Colonic mucosa (tissue), 4 donors: ENCODE measurements around the gene TRIM14. TPM values are rescaled to one million over a fixed set of nuclear protein-coding genes. Genes with fewer than 3 reads are reported as not detected.

ENCODE experiments used
- DNase-seq: peaks from one replicate; pipeline ENCODE4 v3.0.0-alpha.2; 2020
- H3K27ac ChIP-seq: fragments of 200-600 bp; one replicate; pipeline ENCODE4 v1.8.0; 2021
- H3K27me3 ChIP-seq: fragments of 200-600 bp; one replicate; pipeline ENCODE4 v1.8.0; 2021
- H3K36me3 ChIP-seq: fragments of 200-600 bp; one replicate; pipeline ENCODE4 v1.8.0; 2021
- H3K4me1 ChIP-seq: fragments of 200-600 bp; one replicate; pipeline ENCODE4 v1.8.0; 2021; ENCODE audit warnings: mild to moderate bottlenecking
- H3K4me3 ChIP-seq: fragments of 200-600 bp; one replicate; pipeline ENCODE4 v1.8.0; 2021
- H3K9ac ChIP-seq, 2 donors: one replicate each; pipeline ENCODE4 v1.7.0; 2013; ENCODE audit warnings: control low read depth in 2 of 2, low read depth in 2 of 2, low read length in 2 of 2
- H3K9me3 ChIP-seq: fragments of 200-600 bp; one replicate; pipeline ENCODE4 v1.8.0; 2021
- intact Hi-C: fragments of 100-400 bp; cut with DNase I; formaldehyde crosslinking; loops from one replicate; pipeline ENCODE4 v1.14.1; 2022
- total RNA-seq, 2 donors: library from RNA; stranded (reverse); fragmentation: NEBNext Ultra II Directional in 1 of 2; extraction: Animal tissue kit (Norgen Biotek cat#: 25700) in 1 of 2; gene quantifications; one replicate each; pipeline ENCODE4 v1.2.1, GENCODE V29; 2021
- TF ChIP-seq, protein P1 (sequence below): fragments of 200-600 bp; IDR thresholded peaks from one replicate; pipeline ENCODE4 v1.8.0; 2022; ENCODE audit warnings: antibody characterized with exemption, mild to moderate bottlenecking
- donor health status: healthy.
- donor health status: DM: no; HTN: no; CAD: no.
- donor health status: DM: no; HTN: no; CAD: no.

The TRIM14 gene
- total RNA-seq, 2 donors from 2014 or later = 44.6 to 62.0 TPM

DNA sequence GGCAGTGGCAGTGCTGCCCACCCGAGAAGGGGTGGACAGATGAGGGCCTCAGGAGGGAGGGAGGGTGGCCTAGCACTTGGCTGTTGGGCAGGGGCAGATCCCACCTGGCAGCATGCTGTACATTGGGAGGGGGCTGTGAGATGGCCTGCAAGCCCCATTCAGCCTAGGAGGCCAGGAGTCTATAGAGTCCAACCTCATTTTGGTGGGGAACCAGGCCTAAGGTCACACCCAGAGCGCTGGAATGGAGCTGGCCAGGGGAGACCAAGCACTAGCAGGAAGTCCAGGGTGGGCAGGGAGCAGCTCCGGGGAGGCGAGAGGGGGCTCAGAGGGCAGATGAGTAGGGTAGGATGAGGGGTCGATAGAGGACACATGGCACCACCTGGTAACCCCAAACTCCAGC lies 22.9 kb downstream of the TRIM14 start:
- Histone ChIP-seq H3K36me3 (no peaks in the 10 kb centered on the region), H3K9me3 (no peaks in the 10 kb centered on the region), H3K4me1 (peaks cover 6% of the 10 kb centered on the region), H3K9ac (no peak overlapping the region), H3K4me3 (no peak overlapping the region), H3K27ac (no peak overlapping the region), H3K27me3 (no peaks in the 10 kb centered on the region)
- TF ChIP-seq, protein P1, sequence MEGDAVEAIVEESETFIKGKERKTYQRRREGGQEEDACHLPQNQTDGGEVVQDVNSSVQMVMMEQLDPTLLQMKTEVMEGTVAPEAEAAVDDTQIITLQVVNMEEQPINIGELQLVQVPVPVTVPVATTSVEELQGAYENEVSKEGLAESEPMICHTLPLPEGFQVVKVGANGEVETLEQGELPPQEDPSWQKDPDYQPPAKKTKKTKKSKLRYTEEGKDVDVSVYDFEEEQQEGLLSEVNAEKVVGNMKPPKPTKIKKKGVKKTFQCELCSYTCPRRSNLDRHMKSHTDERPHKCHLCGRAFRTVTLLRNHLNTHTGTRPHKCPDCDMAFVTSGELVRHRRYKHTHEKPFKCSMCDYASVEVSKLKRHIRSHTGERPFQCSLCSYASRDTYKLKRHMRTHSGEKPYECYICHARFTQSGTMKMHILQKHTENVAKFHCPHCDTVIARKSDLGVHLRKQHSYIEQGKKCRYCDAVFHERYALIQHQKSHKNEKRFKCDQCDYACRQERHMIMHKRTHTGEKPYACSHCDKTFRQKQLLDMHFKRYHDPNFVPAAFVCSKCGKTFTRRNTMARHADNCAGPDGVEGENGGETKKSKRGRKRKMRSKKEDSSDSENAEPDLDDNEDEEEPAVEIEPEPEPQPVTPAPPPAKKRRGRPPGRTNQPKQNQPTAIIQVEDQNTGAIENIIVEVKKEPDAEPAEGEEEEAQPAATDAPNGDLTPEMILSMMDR = no peak
- DNase-seq = no peak
- intact Hi-C loops = no loop called here

DNA sequence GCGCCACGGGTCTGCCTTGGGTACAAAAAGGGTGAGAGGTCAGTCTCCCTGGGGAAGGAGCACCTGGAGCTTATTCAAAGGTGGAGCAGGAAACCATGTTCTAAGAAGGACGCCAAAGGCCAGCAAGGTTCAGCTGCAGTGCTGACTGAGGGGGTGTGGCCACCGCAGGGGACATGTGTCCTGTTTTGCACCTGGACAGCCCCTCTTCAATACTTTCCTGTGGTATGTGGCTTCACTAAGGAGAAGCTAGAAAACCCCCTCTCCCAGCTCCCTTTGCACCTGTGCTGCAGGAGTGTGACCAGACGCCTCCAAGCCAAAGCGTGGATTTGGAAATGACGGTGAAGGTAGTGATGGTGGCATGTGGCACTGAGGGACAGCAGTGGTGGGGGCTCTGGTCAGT lies 23.6 kb downstream of the TRIM14 start:
- peaks cover 6% of the 10 kb centered on the region for H3K4me1 ChIP-seq
- H3K9ac ChIP-seq = no peak overlapping the region
- H3K27ac ChIP-seq = no peak overlapping the region
- no peaks in the 10 kb centered on the region for H3K9me3 ChIP-seq
- intact Hi-C loops = no loop called here
- H3K36me3 ChIP-seq = no peaks in the 10 kb centered on the region
- H3K4me3 ChIP-seq = no peak overlapping the region
- no peaks in the 10 kb centered on the region for H3K27me3 ChIP-seq
- TF ChIP-seq, protein P1 = no peak
- no peak for DNase-seq

DNA sequence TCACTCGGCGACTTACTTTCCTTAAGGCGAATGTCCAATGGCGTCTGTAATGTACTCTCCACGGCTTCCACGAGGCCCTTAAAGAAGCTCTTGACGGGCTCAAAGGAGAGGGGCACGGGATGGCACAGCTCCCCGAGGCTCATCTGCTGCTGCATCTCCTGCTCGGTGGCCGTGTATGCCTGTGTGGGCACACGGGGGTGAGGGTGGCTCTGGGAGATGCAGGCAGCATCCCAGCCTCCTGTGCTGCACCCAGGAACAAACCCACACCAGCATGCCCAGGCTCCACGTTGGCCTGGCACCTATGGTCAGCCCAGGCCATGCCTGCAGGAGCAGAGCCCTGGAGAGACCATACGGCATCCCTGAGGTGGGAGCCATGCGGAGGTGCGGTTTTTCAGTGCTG lies 24.2 kb downstream of the TRIM14 start:
- DNase-seq = no peak
- H3K4me1 ChIP-seq = peaks cover 2% of the 10 kb centered on the region
- no peak overlapping the region for H3K9ac ChIP-seq
- H3K9me3 ChIP-seq = no peaks in the 10 kb centered on the region
- TF ChIP-seq, protein P1 = no peak
- intact Hi-C loops = no loop called here
- H3K36me3 ChIP-seq = no peaks in the 10 kb centered on the region
- no peak overlapping the region for H3K27ac ChIP-seq
- no peaks in the 10 kb centered on the region for H3K27me3 ChIP-seq
- H3K4me3 ChIP-seq = no peak overlapping the region

DNA sequence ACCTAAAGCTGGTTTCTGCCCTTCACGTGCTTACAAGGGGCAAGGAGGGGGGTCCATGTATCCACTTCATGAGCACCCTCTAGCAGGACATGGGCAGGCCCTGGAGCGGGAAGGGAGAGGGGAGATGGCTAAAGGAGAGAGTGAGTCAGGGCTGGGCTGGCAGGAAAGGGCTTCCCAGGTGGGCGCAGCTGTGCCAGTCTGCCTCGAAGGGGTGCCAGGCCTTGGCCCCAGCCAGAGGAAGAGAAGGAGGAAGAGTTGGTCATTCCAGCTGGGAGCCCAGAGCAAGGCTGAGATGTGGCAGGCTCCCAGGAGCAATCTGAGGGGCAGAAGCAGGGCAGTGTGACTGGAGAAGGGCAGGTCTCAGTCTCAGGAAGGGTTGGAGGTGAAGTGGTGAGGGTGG lies 24.7 kb downstream of the TRIM14 start:
- Histone ChIP-seq H3K27me3 (no peaks in the 10 kb centered on the region), H3K9me3 (no peaks in the 10 kb centered on the region), H3K9ac (no peak overlapping the region), H3K4me1 (no peaks in the 10 kb centered on the region), H3K36me3 (no peaks in the 10 kb centered on the region), H3K27ac (no peak overlapping the region), H3K4me3 (no peak overlapping the region)
- intact Hi-C loops = no loop called here
- DNase-seq = no peak
- TF ChIP-seq, protein P1 = no peak

DNA sequence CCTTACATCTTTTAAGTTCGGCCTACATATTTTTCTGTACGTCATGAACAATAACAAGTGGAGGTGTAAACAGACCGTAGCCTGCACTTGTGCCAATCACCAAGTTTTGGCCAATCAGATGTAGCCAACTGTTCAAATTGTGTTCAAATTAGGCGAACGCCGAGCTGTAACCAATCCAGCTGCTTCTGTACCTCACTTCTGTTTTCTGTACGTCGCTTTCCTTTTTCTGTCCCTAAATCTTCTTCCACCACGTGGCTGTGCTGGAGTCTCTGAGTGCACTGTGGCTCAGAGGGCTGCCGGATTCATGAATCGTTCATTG lies 26.4 kb downstream of the TRIM14 start:
- Histone ChIP-seq H3K9ac (no peak overlapping the region), H3K36me3 (no peaks in the 10 kb centered on the region), H3K4me1 (no peaks in the 10 kb centered on the region), H3K4me3 (no peak overlapping the region), H3K27me3 (no peaks in the 10 kb centered on the region), H3K27ac (no peak overlapping the region), H3K9me3 (no peaks in the 10 kb centered on the region)
- DNase-seq = no peak
- TF ChIP-seq, protein P1 = no peak
- intact Hi-C loops = no loop called here
